HepG2 (cell line): ENCODE measurements around the gene TNFSF15.

ENCODE experiments used
- EZH2 ChIP-seq: conservative IDR thresholded peaks from 2 replicates; pipeline ENCODE4 v1.6.1; 2012; ENCODE audit warnings: mild to moderate bottlenecking, low read depth, low read length, moderate library complexity
- GFI1 ChIP-seq: sonication (generic); formaldehyde crosslinking; IDR thresholded peaks from 2 replicates; pipeline ENCODE4 v1.5.0; 2020; ENCODE audit warnings: missing genetic modification reagents, mild to moderate bottlenecking, borderline replicate concordance
- KDM5A ChIP-seq: fragments of 200-600 bp; sonication (generic); IDR thresholded peaks from 2 replicates; pipeline ENCODE4 v1.7.0; 2018; ENCODE audit warnings: antibody characterized with exemption, mild to moderate bottlenecking, low read length, borderline replicate concordance
- TSC22D2 ChIP-seq: sonication (generic); formaldehyde crosslinking; IDR thresholded peaks from 2 replicates; pipeline ENCODE4 v1.5.1; 2020; ENCODE audit warnings: missing genetic modification reagents, mild to moderate bottlenecking, borderline replicate concordance
- ZNF564 ChIP-seq: sonication (generic); formaldehyde crosslinking; IDR thresholded peaks from 2 replicates; pipeline ENCODE4 v1.8.1; 2023; ENCODE audit warnings: mild to moderate bottlenecking, missing genetic modification reagents

DNA sequence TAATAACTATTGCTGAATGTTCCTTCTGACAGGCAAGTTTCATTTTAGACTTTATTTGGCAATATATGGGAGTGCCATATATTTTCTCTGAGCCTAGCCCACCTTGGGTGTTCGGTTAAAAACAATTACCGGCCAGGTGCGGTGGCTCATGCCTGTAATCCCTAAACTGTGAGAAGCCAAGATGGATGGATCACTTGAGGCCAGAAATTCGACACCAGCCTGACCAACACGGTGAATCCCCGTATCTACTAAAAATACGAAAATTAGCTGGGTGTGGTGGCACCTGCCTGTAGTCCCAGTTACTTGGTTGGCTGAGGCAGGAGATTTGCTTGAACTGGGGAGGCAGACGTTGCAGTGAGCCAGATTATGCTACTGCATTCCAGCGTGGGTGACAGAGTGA is 47.9 kb downstream of the TNFSF15 start:
- TF ChIP-seq ZNF564 (no peak), EZH2 (no peak), KDM5A (no peak), TSC22D2 (CRISPR knock-in tag) (no peak), GFI1 (no peak)
